Stimulated activated CD4-positive, alpha-beta T cell treated with anti-CD3 and anti-CD28 coated beads, Interleukin-4, amount 100 ng/mL, for 48 hours (primary cell): ENCODE data around the gene HGS.

ENCODE experiments used
- DNase-seq, 2 donors: peaks; one replicate each; pipeline ENCODE4 v3.0.0-alpha.2; 2020; ENCODE audit warnings: low read depth in 2 of 2

The HGS gene

GRCh38 chr17:81705518-81706231, 21.9 kb downstream of the HGS start:
- DNase-seq: no peak

GRCh38 chr17:81706232-81706611, 22.4 kb downstream of the HGS start:
- no peak for DNase-seq

GRCh38 chr17:81706757-81707624, 23.2 kb downstream of the HGS start:
- no peak for DNase-seq

GRCh38 chr17:81707725-81708646, 24.2 kb downstream of the HGS start:
- DNase-seq: no peak

- no peak for DNase-seq
Observed at GRCh38 chr17:81708739-81709185, 25.0 kb downstream of the HGS start.

GRCh38 chr17:81710514-81711308, 26.9 kb downstream of the HGS start:
- DNase-seq: no peak

GRCh38 chr17:81711814-81712467, 28.1 kb downstream of the HGS start, which contains the start of gene SLC25A10:
Gene SLC25A10 (plus strand): TSS chr17:81712284. CDS start chr17:81712427, 143 bp downstream.
- DNase-seq: peak; percentile 75 to 83

GRCh38 chr17:81712468-81713003, 28.7 kb downstream of the HGS start:
- DNase-seq: no peak

GRCh38 chr17:81713004-81713555, 29.3 kb downstream of the HGS start:
- DNase-seq: no peak

- DNase-seq: no peak
Observed at GRCh38 chr17:81713556-81714411, 30.0 kb downstream of the HGS start.

- no peak for DNase-seq
Observed at GRCh38 chr17:81714412-81715106, 30.7 kb downstream of the HGS start.

- no peak for DNase-seq
Observed at GRCh38 chr17:81715107-81715871, 31.5 kb downstream of the HGS start.

- no peak for DNase-seq
Observed at GRCh38 chr17:81715872-81716673, 32.3 kb downstream of the HGS start.

GRCh38 chr17:81716674-81716996, 32.8 kb downstream of the HGS start:
- DNase-seq: no peak

- DNase-seq: no peak
Observed at GRCh38 chr17:81717049-81717765, 33.4 kb downstream of the HGS start.

GRCh38 chr17:81717766-81718089, 33.9 kb downstream of the HGS start:
- no peak for DNase-seq
